ENCODE data around the gene COA7.

DNA sequence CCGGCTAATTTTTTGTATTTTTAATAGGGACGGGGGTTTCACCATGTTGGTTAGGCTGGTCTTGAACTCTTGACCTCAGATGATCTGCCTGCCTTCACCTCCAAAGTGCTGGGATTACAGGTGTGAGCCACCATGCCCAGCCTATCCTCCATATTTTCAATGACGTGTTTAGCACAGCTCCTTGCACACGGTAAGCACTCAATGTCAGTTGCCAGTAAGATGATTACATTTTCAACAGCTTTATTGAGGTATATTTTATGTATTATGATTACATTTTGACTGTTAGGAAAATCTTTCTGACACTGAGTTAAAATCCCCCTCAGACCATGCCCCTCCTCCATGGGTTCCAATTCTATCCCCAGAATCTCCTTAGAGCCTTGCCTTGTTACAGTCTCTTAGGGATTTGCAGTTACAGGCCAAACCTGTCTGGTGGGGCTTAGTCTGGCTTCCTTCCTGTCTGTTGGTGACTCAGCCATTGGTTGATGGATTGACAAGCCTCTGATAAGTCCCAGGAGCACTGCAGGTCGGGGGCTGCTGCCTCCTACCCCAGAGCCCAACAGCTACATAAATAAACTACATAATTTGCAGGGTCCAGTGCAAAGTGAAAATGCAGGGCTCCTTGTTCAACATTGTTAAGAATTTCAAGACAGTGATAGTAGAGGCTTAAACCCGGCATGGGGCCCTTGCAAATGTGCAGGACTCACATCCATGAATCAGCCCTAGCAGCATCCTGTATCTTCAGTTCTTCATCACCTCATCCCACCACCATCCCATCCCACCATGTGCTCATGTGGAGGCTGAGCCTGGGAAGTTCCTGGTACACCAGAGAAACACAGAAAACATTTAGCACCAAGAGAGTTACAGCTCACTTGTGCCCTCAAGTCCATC is 23.4 kb downstream of the COA7 start:
- TF ChIP-seq, protein P1, sequence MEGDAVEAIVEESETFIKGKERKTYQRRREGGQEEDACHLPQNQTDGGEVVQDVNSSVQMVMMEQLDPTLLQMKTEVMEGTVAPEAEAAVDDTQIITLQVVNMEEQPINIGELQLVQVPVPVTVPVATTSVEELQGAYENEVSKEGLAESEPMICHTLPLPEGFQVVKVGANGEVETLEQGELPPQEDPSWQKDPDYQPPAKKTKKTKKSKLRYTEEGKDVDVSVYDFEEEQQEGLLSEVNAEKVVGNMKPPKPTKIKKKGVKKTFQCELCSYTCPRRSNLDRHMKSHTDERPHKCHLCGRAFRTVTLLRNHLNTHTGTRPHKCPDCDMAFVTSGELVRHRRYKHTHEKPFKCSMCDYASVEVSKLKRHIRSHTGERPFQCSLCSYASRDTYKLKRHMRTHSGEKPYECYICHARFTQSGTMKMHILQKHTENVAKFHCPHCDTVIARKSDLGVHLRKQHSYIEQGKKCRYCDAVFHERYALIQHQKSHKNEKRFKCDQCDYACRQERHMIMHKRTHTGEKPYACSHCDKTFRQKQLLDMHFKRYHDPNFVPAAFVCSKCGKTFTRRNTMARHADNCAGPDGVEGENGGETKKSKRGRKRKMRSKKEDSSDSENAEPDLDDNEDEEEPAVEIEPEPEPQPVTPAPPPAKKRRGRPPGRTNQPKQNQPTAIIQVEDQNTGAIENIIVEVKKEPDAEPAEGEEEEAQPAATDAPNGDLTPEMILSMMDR (IDR thresholded peaks at IDR 0.05): no peak
- TF ChIP-seq POLR2A (IDR thresholded peaks at IDR 0.05): no peak
